Measurements from ENCODE around the gene RNF41.

The RNF41 gene

DNA sequence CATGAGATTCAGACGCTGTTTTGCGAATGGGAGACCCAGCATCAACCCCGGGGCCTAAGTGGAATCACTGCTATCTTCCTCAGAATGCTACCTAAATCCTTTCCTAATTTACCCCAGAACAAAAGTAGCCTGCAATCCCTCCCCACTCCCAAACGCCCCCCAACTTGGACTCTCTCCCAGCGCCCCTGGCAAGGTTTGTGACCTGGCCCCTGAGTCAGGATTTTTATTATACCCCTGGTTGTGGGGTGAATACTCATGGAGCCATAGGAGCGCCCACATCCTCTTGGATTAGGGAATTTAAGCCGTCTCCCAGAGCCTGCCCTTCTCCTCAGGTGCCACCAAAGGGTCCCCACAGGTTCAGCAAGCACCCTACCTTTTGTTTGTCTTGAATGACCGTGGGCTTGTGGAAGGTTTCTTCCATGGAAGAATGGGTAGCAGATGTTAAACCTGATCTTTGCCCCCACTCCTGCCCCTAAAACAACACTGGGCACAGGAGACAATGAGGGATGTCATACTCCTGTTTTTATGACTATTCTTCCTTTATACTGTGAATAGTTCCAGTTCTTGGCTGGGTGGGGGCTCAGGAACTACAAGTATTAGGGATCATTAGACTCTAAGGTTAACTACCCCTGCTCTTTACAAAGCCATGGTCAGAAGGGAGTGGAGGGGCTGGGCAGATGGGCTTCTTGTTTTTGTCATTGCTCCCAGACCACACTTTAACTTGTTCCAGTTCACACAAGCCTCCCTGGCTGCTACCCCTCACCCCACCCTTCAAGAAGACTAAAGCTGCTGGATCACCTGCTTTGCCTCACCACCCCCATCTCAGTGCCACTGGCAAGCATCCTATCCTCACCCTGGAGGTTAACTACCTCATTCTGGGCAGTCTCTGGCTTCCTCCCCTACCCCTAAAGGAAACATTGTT is 68.7 kb downstream of the RNF41 start:
- DNase-seq (ENCODE audit: low spot score): peak; percentile 9
